Measurements from ENCODE around the gene THOC7. TPM values are rescaled to one million over a fixed set of nuclear protein-coding genes. Genes with fewer than 3 reads are reported as not detected.

The THOC7 gene
- total RNA-seq, 1 donor from 2014 or later = 141 TPM

GRCh38 chr3:63803911-63804310 lies 59.7 kb downstream of the THOC7 start:
- H3K36me3 Mint-ChIP-seq = no peaks in the 10 kb centered on the region
- no peak overlapping the region for H3K27ac ChIP-seq
- H3K27me3 ChIP-seq = no peaks in the 10 kb centered on the region
- no peaks in the 10 kb centered on the region for H3K9me3 ChIP-seq (ENCODE audit: low read depth)
- no peak for DNase-seq (ENCODE audit: low spot score)
- no peak overlapping the region for H3K4me3 ChIP-seq
- H3K4me1 ChIP-seq = peaks cover 9% of the 10 kb centered on the region
- H4K20me1 ChIP-seq (ENCODE audit: low read depth) = no peaks in the 10 kb centered on the region
- no peaks in the 10 kb centered on the region for H3K79me2 ChIP-seq (ENCODE audit: low read depth)
- no peak overlapping the region for H3K9ac ChIP-seq
- no peak overlapping the region for H3K4me3 Mint-ChIP-seq
- H3K36me3 ChIP-seq = no peaks in the 10 kb centered on the region
- TF ChIP-seq CTCF (IDR thresholded peaks at IDR 0.05) (no peak), EZH2phosphoT487 (IDR thresholded peaks at IDR 0.05) (no peak), EZH2 (IDR thresholded peaks at IDR 0.05) (no peak)
- H3K9me3 Mint-ChIP-seq = peaks cover 5% of the 10 kb centered on the region
- H3K4me2 ChIP-seq = no peak overlapping the region
- no peaks in the 10 kb centered on the region for H3K27me3 Mint-ChIP-seq (ENCODE audit: insufficient read depth, low read depth)
- peaks cover 12% of the 10 kb centered on the region for H3K4me1 Mint-ChIP-seq
- no peak overlapping the region for H2AFZ ChIP-seq (replicated peaks)
- no peaks in the 10 kb centered on the region for H3F3A ChIP-seq (ENCODE audit: low read depth)
- H3K27ac Mint-ChIP-seq = no peak overlapping the region

GRCh38 chr3:63800097-63800496 lies 63.5 kb downstream of the THOC7 start:
- Histone ChIP-seq H2AFZ (replicated peaks) (no peak overlapping the region), H4K20me1 (ENCODE audit: low read depth) (no peaks in the 10 kb centered on the region), H3K9ac (no peak overlapping the region), H3K4me2 (no peak overlapping the region), H3K9me3 (ENCODE audit: low read depth) (no peaks in the 10 kb centered on the region), H3K79me2 (ENCODE audit: low read depth) (no peaks in the 10 kb centered on the region), H3K36me3 (no peaks in the 10 kb centered on the region), H3K4me3 (no peak overlapping the region), H3K4me1 (no peaks in the 10 kb centered on the region), H3K27me3 (no peaks in the 10 kb centered on the region), H3K27ac (no peak overlapping the region), H3F3A (ENCODE audit: low read depth) (no peaks in the 10 kb centered on the region)
- DNase-seq (ENCODE audit: low spot score) = no peak
- H3K27ac Mint-ChIP-seq = no peak overlapping the region
- H3K4me1 Mint-ChIP-seq = peaks cover 8% of the 10 kb centered on the region
- TF ChIP-seq EZH2 (IDR thresholded peaks at IDR 0.05) (no peak), CTCF (IDR thresholded peaks at IDR 0.05) (no peak), EZH2phosphoT487 (IDR thresholded peaks at IDR 0.05) (no peak)
- no peak overlapping the region for H3K4me3 Mint-ChIP-seq
- H3K36me3 Mint-ChIP-seq = no peaks in the 10 kb centered on the region
- H3K9me3 Mint-ChIP-seq = no peaks in the 10 kb centered on the region
- H3K27me3 Mint-ChIP-seq (ENCODE audit: insufficient read depth, low read depth) = no peaks in the 10 kb centered on the region

GRCh38 chr3:63798949-63799348 lies 64.7 kb downstream of the THOC7 start:
- no peak overlapping the region for H3K9ac ChIP-seq
- no peaks in the 10 kb centered on the region for H4K20me1 ChIP-seq (ENCODE audit: low read depth)
- TF ChIP-seq EZH2 (IDR thresholded peaks at IDR 0.05) (no peak), CTCF (IDR thresholded peaks at IDR 0.05) (no peak), EZH2phosphoT487 (IDR thresholded peaks at IDR 0.05) (no peak)
- no peaks in the 10 kb centered on the region for H3K27me3 ChIP-seq
- no peaks in the 10 kb centered on the region for H3K79me2 ChIP-seq (ENCODE audit: low read depth)
- H3K4me3 Mint-ChIP-seq = no peak overlapping the region
- DNase-seq (ENCODE audit: low spot score) = no peak
- no peak overlapping the region for H3K4me3 ChIP-seq
- H3K27me3 Mint-ChIP-seq (ENCODE audit: insufficient read depth, low read depth) = no peaks in the 10 kb centered on the region
- no peak overlapping the region for H3K27ac ChIP-seq
- H3K4me1 Mint-ChIP-seq = peaks cover 8% of the 10 kb centered on the region
- no peaks in the 10 kb centered on the region for H3F3A ChIP-seq (ENCODE audit: low read depth)
- no peaks in the 10 kb centered on the region for H3K9me3 Mint-ChIP-seq
- H2AFZ ChIP-seq (replicated peaks) = no peak overlapping the region
- no peaks in the 10 kb centered on the region for H3K9me3 ChIP-seq (ENCODE audit: low read depth)
- no peak overlapping the region for H3K4me2 ChIP-seq
- no peaks in the 10 kb centered on the region for H3K4me1 ChIP-seq
- no peaks in the 10 kb centered on the region for H3K36me3 ChIP-seq
- no peaks in the 10 kb centered on the region for H3K36me3 Mint-ChIP-seq
- no peak overlapping the region for H3K27ac Mint-ChIP-seq
